HepG2 (cell line): ENCODE results near the gene LRRC39. TPM values are rescaled to one million over a fixed set of nuclear protein-coding genes. Genes with fewer than 3 reads are reported as not detected.
A peak's percentile ranks its signal among the peaks of the same experiment; 100 is the strongest.

Source experiments
- ATAC-seq: fragments of 200-7000 bp; cut with Tn5 transposase; 3 replicates; pipeline ENCODE4 v1.9.1; 2020; ENCODE audit warnings: mild to moderate bottlenecking, moderate library complexity
- BruUV-seq: library from RNA; stranded (reverse); fragments of 400-500 nt; replicated peaks from 2 replicates; lab custom pipeline; 2021; lab: Mats Ljungman, UMichigan
- CTCF ChIA-PET: fragments of 300-600 bp; formaldehyde crosslinking; extraction: SDS; loops from one replicate; lab custom pipeline; 2021; ENCODE audit warnings: low total read pairs, inconsistent platforms, low intra/inter-chr PET ratio; lab: Yijun Ruan, JAX
- POLR2A ChIA-PET: fragments of 350-600 bp; sonication (Branson Sonifier 250); formaldehyde crosslinking; loops from one replicate; lab custom pipeline; 2020; ENCODE audit warnings: antibody characterized with exemption, inconsistent platforms; lab: Yijun Ruan, JAX
- DNase-seq: peaks from one replicate; pipeline ENCODE4 v3.0.0-alpha.2; 2015; ENCODE audit warnings: low spot score
- FAIRE-seq: peaks from 3 replicates; lab custom pipeline; 2011; peaks lifted over from hg19 to GRCh38; lab: Jason Lieb, UNC
- H2AFZ ChIP-seq: one replicate; pipeline ENCODE4 v1.6.1; 2011; ENCODE audit warnings: low read length, inconsistent platforms
- H3K27ac ChIP-seq: fragments of 300-600 bp; 3 replicates; pipeline ENCODE4 v1.8.0; 2011; ENCODE audit warnings: mixed run types, mild to moderate bottlenecking, mixed read lengths, low read length, inconsistent platforms; ENCODE audit not compliant: insufficient read depth; ENCODE audit errors: extremely low read length
- H3K27me3 ChIP-seq, 2 experiments: fragments of 200-600 bp in 1 of 2; 2 replicates in 1 of 2; 3 replicates in 1 of 2; pipeline versions ENCODE4 v1.6.0 to v1.8.0; 2011; ENCODE audit warnings: low read length in 2 of 2, mild to moderate bottlenecking in 2 of 2, moderate library complexity in 2 of 2, inconsistent platforms in 1 of 2; ENCODE audit not compliant: insufficient read depth in 2 of 2, control insufficient read depth in 1 of 2
- H3K36me3 ChIP-seq, 2 experiments: fragments of 200-600 bp in 1 of 2; replicated peaks in 1 of 2; 2 replicates in 1 of 2; 3 replicates in 1 of 2; pipeline versions ENCODE4 v1.5.1 to v1.8.0; 2011; ENCODE audit warnings: low read length in 2 of 2, inconsistent platforms in 1 of 2; ENCODE audit not compliant: insufficient read depth in 2 of 2, control insufficient read depth in 1 of 2
- H3K4me1 ChIP-seq: 2 replicates; pipeline ENCODE4 v1.5.1; 2012; ENCODE audit warnings: low read length, inconsistent platforms; ENCODE audit not compliant: insufficient read depth
- H3K4me2 ChIP-seq: 2 replicates; pipeline ENCODE4 v1.6.0; 2011; ENCODE audit warnings: low read depth, low read length, inconsistent platforms
- H3K4me3 ChIP-seq, 3 experiments: fragments of 200-600 bp in 1 of 3; sonication (generic), shearing (Covaris generic) in 1 of 3; replicated peaks in 1 of 3; 2 replicates each; pipeline ENCODE4 v1.5.1; 2011 to 2016; ENCODE audit warnings: low read length in 3 of 3, inconsistent platforms in 2 of 3, low read depth in 2 of 3, mild to moderate bottlenecking in 2 of 3, control low read depth in 1 of 3, mixed read lengths in 1 of 3; ENCODE audit not compliant: insufficient read depth in 1 of 3
- H3K79me2 ChIP-seq: one replicate; pipeline ENCODE4 v1.6.1; 2011; ENCODE audit warnings: low read length, inconsistent platforms; ENCODE audit not compliant: insufficient read depth
- H3K9ac ChIP-seq: 2 replicates; pipeline ENCODE4 v1.6.0; 2011; ENCODE audit warnings: mild to moderate bottlenecking, low read depth, low read length, inconsistent platforms; ENCODE audit not compliant: insufficient read depth
- H3K9me3 ChIP-seq: 2 replicates; pipeline ENCODE4 v1.5.1; 2012; ENCODE audit warnings: mild to moderate bottlenecking, low read length
- H4K20me1 ChIP-seq: 2 replicates; pipeline ENCODE4 v1.6.0; 2011; ENCODE audit warnings: inconsistent platforms, mild to moderate bottlenecking, low read length, moderate library complexity; ENCODE audit not compliant: insufficient read depth
- AGO2 ChIP-seq: fragments of 200-400 bp; formaldehyde crosslinking; optimal IDR thresholded peaks from 2 replicates; pipeline ENCODE3; 2017; ENCODE audit warnings: mild to moderate bottlenecking, low read depth, low read length, moderate library complexity
- CTCF ChIP-seq: sonication (generic); formaldehyde crosslinking; IDR thresholded peaks from 2 replicates; pipeline ENCODE4 v1.5.0; 2020; ENCODE audit warnings: mild to moderate bottlenecking, missing genetic modification reagents, moderate library complexity
- EZH2 ChIP-seq: conservative IDR thresholded peaks from 2 replicates; pipeline ENCODE4 v1.6.1; 2012; ENCODE audit warnings: mild to moderate bottlenecking, low read depth, low read length, moderate library complexity
- MLXIP ChIP-seq: sonication (generic); formaldehyde crosslinking; IDR thresholded peaks from 2 replicates; pipeline ENCODE4 v1.9.0; 2021; ENCODE audit warnings: missing genetic modification reagents, borderline replicate concordance
- ZNF562 ChIP-seq: sonication (generic); formaldehyde crosslinking; IDR thresholded peaks from 2 replicates; pipeline ENCODE4 v1.8.0; 2022; ENCODE audit warnings: missing genetic modification reagents, borderline replicate concordance
- ZNF597 ChIP-seq: sonication (generic); formaldehyde crosslinking; IDR thresholded peaks from 2 replicates; pipeline ENCODE4 v1.5.0; 2020; ENCODE audit warnings: missing genetic modification reagents
- WGBS: methylation state at CpG from one replicate; pipeline ENCODE4 v1.1.6; 2017; ENCODE audit warnings: low lambda C conversion rate; 5-methylcytosine and 5-hydroxymethylcytosine counted together
- in situ Hi-C: cut with HindIII; loops from 2 replicates; pipeline ENCODE4 v1.10.0; 2017; ENCODE audit warnings: low pct_unique_long_range_greater_than_20kb; ENCODE audit not compliant: extremely low pct_ligation_motif_present
- intact Hi-C: fragments of 100-400 bp; cut with micrococcal nuclease; formaldehyde crosslinking; loops from one replicate; pipeline ENCODE4 v1.10.0; 2022; ENCODE audit not compliant: unreplicated experiment
- polyA plus RNA-seq, 8 experiments: library from polyadenylated mRNA; depleted of rRNA in 3 of 8; stranded (reverse) in 7 of 8; unstranded in 1 of 8; fragments of >200 nt; fragmentation: Illumina TruSeq in 4 of 8; extraction: Trizol in 4 of 8; gene quantifications; 2 replicates each; pipeline versions ENCODE4 v1.2.1 to v1.2.3, GENCODE V29; 2011 to 2016; ENCODE audit warnings: low read depth in 4 of 8, missing spikeins in 1 of 8, mixed read lengths in 1 of 8; ENCODE audit not compliant: insufficient read depth in 1 of 8
- total RNA-seq, 5 experiments: library from RNA; depleted of rRNA; stranded (reverse); fragments of >200 nt; fragmentation: Illumina TruSeq; extraction: Trizol; gene quantifications; 2 replicates each; pipeline ENCODE4 v1.2.3, GENCODE V29; 2016; ENCODE audit warnings: low read depth in 1 of 5
- TF ChIP-seq, protein P1 (sequence below): sonication (generic); formaldehyde crosslinking; IDR thresholded peaks from 2 replicates; pipeline ENCODE4 v1.4.0; 2020; ENCODE audit warnings: mild to moderate bottlenecking, missing genetic modification reagents, borderline replicate concordance
- TF ChIP-seq, protein P2 (sequence below): sonication (generic); formaldehyde crosslinking; IDR thresholded peaks from 2 replicates; pipeline ENCODE4 v1.4.0; 2020; ENCODE audit warnings: mild to moderate bottlenecking, missing genetic modification reagents

The LRRC39 gene
- total and polyA plus RNA-seq, 2 of the 13 experiments (the other 11 are each of a cell fraction or from before 2014, with no cell fraction given), result 0.07 to 0.32 TPM

GRCh38 chr1:100213141-100213540 lies 35.1 kb upstream of the LRRC39 start:
- H3K79me2 ChIP-seq, result no peaks in the 10 kb centered on the region
- no peaks in the 10 kb centered on the region for H3K9me3 ChIP-seq
- H3K27me3 ChIP-seq, result no peaks in the 10 kb centered on the region
- 97% methylated on average over 18 of the region's 37 CpGs for WGBS
- intact Hi-C loops (no loop called here), in situ Hi-C loops (no loop called here)
- FAIRE-seq, result no peak
- no peaks in the 10 kb centered on the region for H3K4me1 ChIP-seq
- peaks cover 5 to 41% of the 10 kb centered on the region in 2 experiments; a peak in 4 of 5 replicates for H3K36me3 ChIP-seq
- DNase-seq, result no peak
- TF ChIP-seq AGO2, result peak; percentile 41
- TF ChIP-seq ZNF562, result no peak
- no peak overlapping the region for H3K4me2 ChIP-seq
- POLR2A ChIA-PET, result no interaction called here
- no peak overlapping the region for H2AFZ ChIP-seq
- no peak overlapping the region for H3K27ac ChIP-seq
- no peaks in the 10 kb centered on the region for H4K20me1 ChIP-seq
- CTCF ChIA-PET, result no interaction called here
- no peak overlapping the region for H3K4me3 ChIP-seq
- H3K9ac ChIP-seq, result no peak overlapping the region
- BruUV-seq, result no TSS peak
- ATAC-seq, result no peak

DNA sequence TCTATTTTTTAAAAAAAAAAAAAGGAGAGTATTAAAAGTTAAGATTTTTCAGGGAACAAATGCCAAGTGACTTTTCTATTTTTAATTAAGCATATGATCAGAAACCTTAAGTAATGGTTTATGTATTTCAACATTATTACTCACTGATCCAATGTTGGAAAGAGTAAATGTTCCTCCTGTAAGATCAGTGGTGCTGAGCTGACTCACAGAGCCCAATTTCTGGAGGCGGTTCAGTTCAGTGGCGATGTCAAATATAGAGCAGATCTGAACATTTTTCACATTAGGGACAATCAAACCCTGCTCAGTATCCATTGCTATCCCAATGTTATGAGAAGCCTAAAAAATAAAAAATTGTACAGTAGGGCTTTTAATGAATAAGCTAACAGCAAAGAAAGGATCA lies 28.2 kb upstream of the LRRC39 start:
- TF ChIP-seq, protein P1, sequence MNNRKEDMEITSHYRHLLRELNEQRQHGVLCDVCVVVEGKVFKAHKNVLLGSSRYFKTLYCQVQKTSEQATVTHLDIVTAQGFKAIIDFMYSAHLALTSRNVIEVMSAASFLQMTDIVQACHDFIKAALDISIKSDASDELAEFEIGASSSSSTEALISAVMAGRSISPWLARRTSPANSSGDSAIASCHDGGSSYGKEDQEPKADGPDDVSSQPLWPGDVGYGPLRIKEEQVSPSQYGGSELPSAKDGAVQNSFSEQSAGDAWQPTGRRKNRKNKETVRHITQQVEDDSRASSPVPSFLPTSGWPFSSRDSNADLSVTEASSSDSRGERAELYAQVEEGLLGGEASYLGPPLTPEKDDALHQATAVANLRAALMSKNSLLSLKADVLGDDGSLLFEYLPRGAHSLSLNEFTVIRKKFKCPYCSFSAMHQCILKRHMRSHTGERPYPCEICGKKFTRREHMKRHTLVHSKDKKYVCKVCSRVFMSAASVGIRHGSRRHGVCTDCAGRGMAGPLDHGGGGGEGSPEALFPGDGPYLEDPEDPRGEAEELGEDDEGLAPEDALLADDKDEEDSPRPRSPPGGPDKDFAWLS (CRISPR knock-in tag), result no peak
- TF ChIP-seq MLXIP (CRISPR knock-in tag) (no peak), EZH2 (no peak), CTCF (CRISPR knock-in tag) (no peak), ZNF597 (CRISPR knock-in tag) (no peak)
- TF ChIP-seq, protein P2, sequence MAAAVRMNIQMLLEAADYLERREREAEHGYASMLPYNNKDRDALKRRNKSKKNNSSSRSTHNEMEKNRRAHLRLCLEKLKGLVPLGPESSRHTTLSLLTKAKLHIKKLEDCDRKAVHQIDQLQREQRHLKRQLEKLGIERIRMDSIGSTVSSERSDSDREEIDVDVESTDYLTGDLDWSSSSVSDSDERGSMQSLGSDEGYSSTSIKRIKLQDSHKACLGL (CRISPR knock-in tag), result no peak
- TF ChIP-seq, all 625 proteins: peak for 0
- ATAC-seq, result no peak
- H3K4me2 ChIP-seq, result no peak overlapping the region
- WGBS, result 95% methylated on average over 2 of the region's 2 CpGs
- peaks cover 2 to 16% of the 10 kb centered on the region in 2 experiments; a peak in 3 of 5 replicates for H3K36me3 ChIP-seq
- H3K79me2 ChIP-seq, result no peaks in the 10 kb centered on the region
- CTCF ChIA-PET, result no interaction called here
- in situ Hi-C loops (no loop called here), intact Hi-C loops (no loop called here)
- no peak overlapping the region for H2AFZ ChIP-seq
- H3K9me3 ChIP-seq, result no peaks in the 10 kb centered on the region
- no peak for DNase-seq
- no peak for FAIRE-seq
- no peak overlapping the region for H3K9ac ChIP-seq
- H3K4me3 ChIP-seq, result no peak overlapping the region
- no TSS peak for BruUV-seq
- POLR2A ChIA-PET, result no interaction called here
- no peaks in the 10 kb centered on the region for H3K4me1 ChIP-seq
- no peaks in the 10 kb centered on the region for H4K20me1 ChIP-seq
- H3K27me3 ChIP-seq, result no peaks in the 10 kb centered on the region
- no peak overlapping the region for H3K27ac ChIP-seq
